Spleen (tissue), 11 donors: ENCODE data around the gene RNF224. TPM values are rescaled to one million over a fixed set of nuclear protein-coding genes. Genes with fewer than 3 reads are reported as not detected.

Experiments
- DNase-seq: peaks from one replicate; pipeline ENCODE4 v3.0.0-alpha.2; 2020
- H3K27ac ChIP-seq, 8 donors: fragments of 200-600 bp; sonication (generic) in 7 of 8; 1 replicate in 4 of 8; 2 replicates in 4 of 8; pipeline versions ENCODE4 v1.5.0 to v1.8.0; 2016 to 2021; ENCODE audit warnings: inconsistent platforms in 4 of 8, mild to moderate bottlenecking in 4 of 8, moderate library complexity in 1 of 8
- H3K27me3 ChIP-seq, 7 donors: fragments of 200-600 bp; sonication (generic) in 6 of 7; replicated peaks in 1 of 7; 1 replicate in 4 of 7; 2 replicates in 3 of 7; pipeline versions ENCODE4 v1.5.0 to v1.8.0; 2016 to 2021; ENCODE audit warnings: inconsistent platforms in 3 of 7, mild to moderate bottlenecking in 1 of 7
- H3K36me3 ChIP-seq, 6 donors: fragments of 200-600 bp; sonication (generic) in 5 of 6; 1 replicate in 4 of 6; 2 replicates in 2 of 6; pipeline versions ENCODE4 v1.5.0 to v1.8.0; 2016 to 2021; ENCODE audit warnings: inconsistent platforms in 2 of 6
- H3K4me1 ChIP-seq, 6 donors: fragments of 200-600 bp; sonication (generic) in 5 of 6; 1 replicate in 3 of 6; 2 replicates in 3 of 6; pipeline versions ENCODE4 v1.5.0 to v1.8.0; 2016 to 2021; ENCODE audit warnings: inconsistent platforms in 3 of 6
- H3K4me3 ChIP-seq, 8 donors: fragments of 200-600 bp; sonication (generic) in 7 of 8; 1 replicate in 4 of 8; 2 replicates in 4 of 8; pipeline versions ENCODE4 v1.5.0 to v1.8.0; 2016 to 2021; ENCODE audit warnings: inconsistent platforms in 4 of 8, mild to moderate bottlenecking in 4 of 8, moderate library complexity in 2 of 8
- H3K9me3 ChIP-seq, 8 donors: fragments of 200-600 bp; sonication (generic) in 7 of 8; 1 replicate in 4 of 8; 2 replicates in 4 of 8; pipeline versions ENCODE4 v1.5.0 to v1.8.0; 2016 to 2021; ENCODE audit warnings: inconsistent platforms in 4 of 8
- POLR2A ChIP-seq, 3 donors: fragments of 450-650 bp; IDR thresholded peaks; one replicate each; pipeline ENCODE4 v1.5.1; 2017; ENCODE audit warnings: antibody characterized with exemption in 3 of 3, mild to moderate bottlenecking in 1 of 3
- POLR2AphosphoS5 ChIP-seq, 3 donors: sonication (generic); formaldehyde crosslinking; IDR thresholded peaks; one replicate each; pipeline ENCODE4 v1.5.1; 2017; ENCODE audit warnings: antibody characterized with exemption in 3 of 3
- WGBS, 5 donors: extraction: QIAGEN DNeasy Blood & Tissue Kit in 3 of 5; methylation state at CpG; one replicate each; pipeline versions ENCODE4 v1.1.5 to v1.1.7; 2013 to 2018; 5-methylcytosine and 5-hydroxymethylcytosine counted together
- intact Hi-C: fragments of 100-400 bp; cut with DNase I; formaldehyde crosslinking; loops from one replicate; pipeline ENCODE4 v1.15.0; 2023; ENCODE audit warnings: low total_unique reads
- polyA plus RNA-seq, 3 donors: library from polyadenylated mRNA; stranded (reverse); fragments of 200-250 nt; gene quantifications; one replicate each; pipeline ENCODE4 v1.2.1, GENCODE V29; 2013
- total RNA-seq, 7 donors: library from RNA; depleted of rRNA in 3 of 7; stranded (reverse); fragments of >200 nt in 3 of 7; fragmentation: NEBNext Ultra II Directional in 4 of 7; extraction: Animal tissue kit (Norgen Biotek cat#: 25700) in 4 of 7; gene quantifications; one replicate each; pipeline versions ENCODE4 v1.1.0 to v1.2.1, GENCODE V29; 2016 to 2021
- TF ChIP-seq, protein P1 (sequence below), 11 experiments: fragments of 200-600 bp in 7 of 11; fragments of 450-650 bp in 4 of 11; sonication (generic) in 4 of 11; IDR thresholded peaks in 8 of 11; conservative IDR thresholded peaks in 3 of 11; 1 replicate in 7 of 11; 2 replicates in 4 of 11; pipeline versions ENCODE4 v1.4.0 to v1.8.0; 2016 to 2021; ENCODE audit warnings: antibody characterized with exemption in 11 of 11, inconsistent platforms in 4 of 11, mild to moderate bottlenecking in 1 of 11
- donor health status: healthy with polysubstance abuse.
- donor health status: DM: no; HTN: no; CAD: no; lungs with moderate emphysema.
- donor health status: DM: no; HTN: no; CAD: no.
- donor health status: Bipolar disorder and iron deficiency.
- donor health status: healthy.
- donor health status: DM: no; HTN: no; CAD: no.
- donor health status: DM: yes; HTN: yes; CAD: no.

The RNF224 gene
- total and polyA plus RNA-seq, 10 donors: not detected

DNA sequence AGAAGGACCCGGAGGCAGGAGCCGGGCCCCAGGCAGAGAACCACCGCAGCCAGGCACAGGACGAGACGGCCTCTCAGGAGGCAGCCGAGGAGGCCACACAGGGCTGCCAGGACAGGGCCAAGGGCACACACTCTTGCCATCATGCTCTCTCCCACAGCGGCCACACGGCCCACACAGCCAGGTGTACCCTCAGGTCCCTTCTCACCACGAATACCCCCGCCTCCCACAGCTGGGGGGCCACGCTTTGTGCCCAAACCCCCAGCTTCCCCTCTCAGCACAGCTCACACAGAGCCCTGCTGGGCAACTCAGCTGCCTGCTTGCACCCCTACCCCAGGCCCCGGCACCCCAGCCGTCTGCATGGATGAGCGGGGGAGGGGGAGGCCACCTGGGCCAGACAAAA, 33.5 kb upstream of the RNF224 start:
- intact Hi-C loops: no loop called here
- Histone ChIP-seq H3K9me3 (no peaks in the 10 kb centered on the region), H3K4me3 (no peak overlapping the region), H3K27me3 (no peaks in the 10 kb centered on the region), H3K4me1 (peaks cover 13 to 66% (median 37%) of the 10 kb centered on the region in 6 donors), H3K36me3 (peaks cover 0 to 30% (median 14%) of the 10 kb centered on the region in 6 donors), H3K27ac (no peak overlapping the region)
- WGBS, 5 donors: 77 to 93% (median 89%) methylated on average over 8 to 14 of the region's 14 CpGs
- no peak for TF ChIP-seq POLR2A (IDR thresholded peaks at IDR 0.05)
- TF ChIP-seq, protein P1, sequence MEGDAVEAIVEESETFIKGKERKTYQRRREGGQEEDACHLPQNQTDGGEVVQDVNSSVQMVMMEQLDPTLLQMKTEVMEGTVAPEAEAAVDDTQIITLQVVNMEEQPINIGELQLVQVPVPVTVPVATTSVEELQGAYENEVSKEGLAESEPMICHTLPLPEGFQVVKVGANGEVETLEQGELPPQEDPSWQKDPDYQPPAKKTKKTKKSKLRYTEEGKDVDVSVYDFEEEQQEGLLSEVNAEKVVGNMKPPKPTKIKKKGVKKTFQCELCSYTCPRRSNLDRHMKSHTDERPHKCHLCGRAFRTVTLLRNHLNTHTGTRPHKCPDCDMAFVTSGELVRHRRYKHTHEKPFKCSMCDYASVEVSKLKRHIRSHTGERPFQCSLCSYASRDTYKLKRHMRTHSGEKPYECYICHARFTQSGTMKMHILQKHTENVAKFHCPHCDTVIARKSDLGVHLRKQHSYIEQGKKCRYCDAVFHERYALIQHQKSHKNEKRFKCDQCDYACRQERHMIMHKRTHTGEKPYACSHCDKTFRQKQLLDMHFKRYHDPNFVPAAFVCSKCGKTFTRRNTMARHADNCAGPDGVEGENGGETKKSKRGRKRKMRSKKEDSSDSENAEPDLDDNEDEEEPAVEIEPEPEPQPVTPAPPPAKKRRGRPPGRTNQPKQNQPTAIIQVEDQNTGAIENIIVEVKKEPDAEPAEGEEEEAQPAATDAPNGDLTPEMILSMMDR (IDR thresholded peaks at IDR 0.05 in 8 of 11, conservative IDR thresholded peaks at IDR 0.05 in 3 of 11): no peak
- no peak for TF ChIP-seq POLR2AphosphoS5 (IDR thresholded peaks at IDR 0.05)
- DNase-seq: no peak

DNA sequence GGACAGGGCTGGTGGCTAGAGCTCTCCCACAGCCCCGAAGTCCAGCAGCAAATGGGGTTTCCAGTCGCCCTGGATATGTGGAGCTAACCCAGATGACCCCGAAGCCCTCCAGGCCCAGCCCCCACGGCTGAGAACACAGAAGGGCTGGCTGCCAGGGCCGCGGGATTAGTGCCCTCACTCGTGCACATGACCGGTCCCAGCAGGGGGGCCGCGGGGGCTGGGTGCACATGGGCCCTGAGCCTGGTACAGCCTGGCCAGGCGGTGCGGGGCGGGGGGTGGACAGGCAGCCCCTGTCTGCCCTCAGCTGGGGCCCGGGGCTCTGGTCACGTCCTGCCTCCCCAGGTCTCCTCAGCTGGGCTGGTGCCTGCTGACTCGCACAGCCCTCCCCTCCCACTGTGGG, 32.9 kb upstream of the RNF224 start:
- WGBS, 5 donors: 75 to 91% (median 86%) methylated on average over 14 to 16 of the region's 16 CpGs; no CpG with 5 or more reads in 1 of the 5 donors
- peaks cover 0 to 30% (median 14%) of the 10 kb centered on the region in 6 donors for H3K36me3 ChIP-seq
- no peak for DNase-seq
- intact Hi-C loops: no loop called here
- no peak overlapping the region for H3K4me3 ChIP-seq
- no peaks in the 10 kb centered on the region for H3K9me3 ChIP-seq
- TF ChIP-seq POLR2A (IDR thresholded peaks at IDR 0.05) (no peak), POLR2AphosphoS5 (IDR thresholded peaks at IDR 0.05) (no peak)
- TF ChIP-seq, protein P1 (IDR thresholded peaks at IDR 0.05 in 8 of 11, conservative IDR thresholded peaks at IDR 0.05 in 3 of 11): no peak
- no peak overlapping the region for H3K27ac ChIP-seq
- H3K27me3 ChIP-seq: peaks cover 0 to 4% (median 0%) of the 10 kb centered on the region in 7 donors
- peaks cover 15 to 66% (median 39%) of the 10 kb centered on the region in 6 donors for H3K4me1 ChIP-seq

DNA sequence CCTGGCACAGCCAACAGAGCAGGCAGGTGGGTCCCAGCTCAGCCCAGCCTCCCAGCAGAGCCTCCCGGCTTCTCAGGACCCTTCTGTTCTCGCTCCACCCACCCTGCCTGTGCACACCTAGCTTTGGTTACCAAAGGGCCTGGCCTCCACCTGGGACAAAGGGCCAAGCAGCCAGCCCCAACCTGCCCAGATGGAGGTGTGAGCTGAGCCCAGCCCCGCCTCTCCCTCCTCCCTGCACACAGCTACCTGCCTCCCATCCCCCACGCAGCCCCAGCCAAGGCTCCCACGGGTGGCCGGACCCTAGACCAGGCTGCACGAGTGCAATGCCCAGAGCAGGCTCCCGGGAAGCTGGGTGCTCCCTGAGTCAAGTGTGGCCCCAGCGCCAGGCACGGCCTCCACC, 32.4 kb upstream of the RNF224 start:
- Histone ChIP-seq H3K4me1 (peaks cover 13 to 66% (median 39%) of the 10 kb centered on the region in 6 donors), H3K4me3 (no peak overlapping the region), H3K9me3 (no peaks in the 10 kb centered on the region), H3K27me3 (peaks cover 0 to 9% (median 0%) of the 10 kb centered on the region in 7 donors), H3K27ac (no peak overlapping the region), H3K36me3 (peaks cover 0 to 26% (median 11%) of the 10 kb centered on the region in 6 donors)
- WGBS, 5 donors: 83 to 100% (median 90%) methylated on average over 6 to 10 of the region's 10 CpGs
- intact Hi-C loops: no loop called here
- TF ChIP-seq POLR2AphosphoS5 (IDR thresholded peaks at IDR 0.05) (no peak), POLR2A (IDR thresholded peaks at IDR 0.05) (no peak)
- TF ChIP-seq, protein P1 (IDR thresholded peaks at IDR 0.05 in 8 of 11, conservative IDR thresholded peaks at IDR 0.05 in 3 of 11): no peak
- DNase-seq: no peak

DNA sequence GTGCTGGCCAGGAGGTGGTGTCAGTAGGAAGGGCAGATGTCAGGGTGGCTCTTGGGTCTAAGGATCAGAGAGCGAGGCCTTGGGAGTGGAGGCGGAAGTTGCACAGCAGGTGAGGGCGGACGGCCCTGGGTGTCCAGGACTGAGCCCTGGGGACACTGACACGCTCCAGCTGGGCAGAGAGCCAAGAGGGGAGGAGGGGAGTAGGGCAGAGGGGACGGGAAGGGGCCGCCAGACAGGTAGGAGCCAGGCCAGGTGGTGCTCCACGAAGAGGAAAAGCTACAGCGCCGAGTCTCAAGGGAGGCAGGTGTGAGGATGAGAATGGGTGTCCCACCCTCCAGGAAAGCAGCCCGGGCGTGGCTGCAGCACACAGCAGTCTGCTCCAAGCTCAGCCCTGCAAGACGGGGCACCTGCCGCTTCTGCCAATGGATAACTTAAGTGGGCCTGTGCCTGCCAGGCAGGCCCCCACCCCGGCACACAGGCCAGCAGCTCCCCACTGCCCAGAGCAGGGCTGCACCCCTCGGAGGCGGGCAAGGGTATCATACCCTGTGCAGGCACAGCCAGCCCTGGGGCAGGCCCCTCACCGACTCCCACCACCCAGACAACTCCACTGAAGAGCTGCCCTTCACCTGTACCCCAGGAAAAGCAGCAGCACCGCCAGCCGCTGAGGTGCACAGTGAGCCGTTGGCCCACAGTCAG, 31.6 kb upstream of the RNF224 start:
- peaks cover 0 to 19% (median 3%) of the 10 kb centered on the region in 6 donors for H3K36me3 ChIP-seq
- H3K4me1 ChIP-seq: peaks cover 8 to 58% (median 32%) of the 10 kb centered on the region in 6 donors
- TF ChIP-seq, protein P1 (IDR thresholded peaks at IDR 0.05 in 8 of 11, conservative IDR thresholded peaks at IDR 0.05 in 3 of 11): no peak
- no peak for TF ChIP-seq POLR2A (IDR thresholded peaks at IDR 0.05)
- TF ChIP-seq POLR2AphosphoS5 (IDR thresholded peaks at IDR 0.05): no peak
- intact Hi-C loops: no loop called here
- no peak overlapping the region for H3K27ac ChIP-seq
- no peak for DNase-seq
- 85 to 94% (median 91%) methylated on average over 12 to 21 of the region's 21 CpGs for WGBS, 5 donors
- H3K27me3 ChIP-seq: peaks cover 0 to 9% (median 0%) of the 10 kb centered on the region in 7 donors
- H3K4me3 ChIP-seq: no peak overlapping the region
- H3K9me3 ChIP-seq: no peaks in the 10 kb centered on the region
